ENCODE results near the gene DEFB127. TPM values are rescaled to one million over a fixed set of nuclear protein-coding genes. Genes with fewer than 3 reads are reported as not detected.

DEFB127 gene
- total and polyA plus RNA-seq, 10 of the 15 experiments (the other 5 are each of a cell fraction or from before 2014, with no cell fraction given), result not detected

DNA sequence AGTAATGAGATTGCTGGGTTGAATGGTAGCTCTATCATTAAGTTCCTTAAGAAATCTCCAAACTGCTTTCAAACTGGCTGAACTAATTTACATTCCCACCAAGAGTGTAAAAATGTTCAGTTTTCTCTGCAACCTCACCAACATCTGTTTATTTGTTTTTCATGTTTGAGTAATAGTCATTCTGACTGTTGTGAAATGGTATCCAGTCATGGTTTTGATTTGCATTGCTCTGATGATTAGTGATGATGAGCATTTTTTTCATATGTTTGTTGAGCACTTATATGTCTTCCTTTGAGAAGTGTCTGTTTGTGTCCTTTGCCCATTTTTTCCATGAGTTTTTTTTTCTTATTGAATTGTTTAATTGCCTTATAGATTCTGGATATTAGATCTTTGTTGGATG is 44.9 kb upstream of the DEFB127 start:
- ATAC-seq (no peak), FAIRE-seq (no peak), DNase-seq (ENCODE audit: low read depth, low spot score) (no peak)
- no peak overlapping the region for H2AFZ ChIP-seq (ENCODE audit: control insufficient read depth, low read depth, low read length)
- SMC1A ChIA-PET (ENCODE audit: uncharacterized antibody, unreplicated experiment), result no interaction called here
- intact Hi-C loops (cut with micrococcal nuclease; ENCODE audit: unreplicated experiment) (no loop called here), in situ Hi-C loops (cut with MboI) (no loop called here)
- H3K9me3 ChIP-seq (replicated peaks; ENCODE audit: control insufficient read depth, insufficient read depth, low read length), result no peaks in the 10 kb centered on the region; the same call in 2 of the 3 replicates
- 0 out of 4 replicates have a peak, but pooled peaks cover 0 to 2% of the 10 kb centered on the region in 2 experiments for H3K27me3 ChIP-seq (replicated peaks in 1 of 2; ENCODE audit: control insufficient read depth in 2 of 2, insufficient read depth in 2 of 2, low read length in 1 of 2)
- POLR2A ChIA-PET, result no interaction called here
- H3K9ac ChIP-seq (ENCODE audit: control insufficient read depth, insufficient read depth, low read length), result no peak overlapping the region
- no peaks in the 10 kb centered on the region for H4K20me1 ChIP-seq (ENCODE audit: control insufficient read depth, insufficient read depth)
- CTCF ChIA-PET, result no interaction called here
- H3K79me2 ChIP-seq (ENCODE audit: control insufficient read depth, insufficient read depth, low read length), result no peaks in the 10 kb centered on the region
- no peak for TF ChIP-seq KDM1A (IDR thresholded peaks at IDR 0.05; ENCODE audit: borderline replicate concordance)
- no peak overlapping the region for H3K4me3 ChIP-seq
- no TSS peak for BruUV-seq (replicated peaks)
- no peak overlapping the region for H3K4me2 ChIP-seq (ENCODE audit: control insufficient read depth, insufficient read depth)
- H3K27ac ChIP-seq (ENCODE audit: control insufficient read depth, insufficient read depth), result no peak overlapping the region
- no peaks in the 10 kb centered on the region for H3K4me1 ChIP-seq (ENCODE audit: control insufficient read depth, insufficient read depth, low read length)
- RAD21 ChIA-PET (ENCODE audit: unreplicated experiment), result no interaction called here
- no peaks in the 10 kb centered on the region for H3K36me3 ChIP-seq (ENCODE audit: control insufficient read depth in 2 of 2, insufficient read depth in 2 of 2, low read length in 1 of 2)

DNA sequence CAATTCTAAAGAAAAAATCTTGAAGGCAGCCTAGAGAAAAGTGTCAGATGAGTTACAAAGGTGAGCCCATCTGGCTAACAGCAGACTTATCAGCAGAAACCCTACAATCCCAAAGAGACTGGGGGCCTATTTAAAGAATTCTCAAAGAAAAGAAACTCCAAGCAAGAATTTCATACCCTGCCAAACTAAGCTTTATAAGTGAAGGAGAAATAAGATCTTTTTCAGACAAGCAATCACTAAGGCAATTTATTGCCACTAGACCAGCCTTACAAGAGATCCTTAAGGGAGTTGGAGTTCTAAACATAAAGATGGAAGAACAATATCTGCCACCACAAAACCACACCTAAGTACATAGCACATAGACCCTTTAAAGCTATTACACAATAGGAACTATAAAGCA is 39.7 kb upstream of the DEFB127 start:
- POLR2A ChIA-PET, result no interaction called here
- H3K27ac ChIP-seq (ENCODE audit: control insufficient read depth, insufficient read depth), result no peak overlapping the region
- in situ Hi-C loops (cut with MboI) (no loop called here), intact Hi-C loops (cut with micrococcal nuclease; ENCODE audit: unreplicated experiment) (no loop called here)
- H3K4me1 ChIP-seq (ENCODE audit: control insufficient read depth, insufficient read depth, low read length), result no peaks in the 10 kb centered on the region
- no peak overlapping the region for H2AFZ ChIP-seq (ENCODE audit: control insufficient read depth, low read depth, low read length)
- no peak overlapping the region for H3K4me2 ChIP-seq (ENCODE audit: control insufficient read depth, insufficient read depth)
- SMC1A ChIA-PET (ENCODE audit: uncharacterized antibody, unreplicated experiment), result interaction anchor here (1.1 kb wide), 1 partner anchor 78 kb away, joined by 3 read pairs; no protein-coding TSS in a partner anchor
- DNase-seq (ENCODE audit: low read depth, low spot score) (no peak), FAIRE-seq (no peak), ATAC-seq (no peak)
- CTCF ChIA-PET, result no interaction called here
- H3K27me3 ChIP-seq (replicated peaks in 1 of 2; ENCODE audit: control insufficient read depth in 2 of 2, insufficient read depth in 2 of 2, low read length in 1 of 2), result no peaks in the 10 kb centered on the region
- H3K9me3 ChIP-seq (replicated peaks; ENCODE audit: control insufficient read depth, insufficient read depth, low read length), result no peaks in the 10 kb centered on the region; the same call in 2 of the 3 replicates
- no peaks in the 10 kb centered on the region for H4K20me1 ChIP-seq (ENCODE audit: control insufficient read depth, insufficient read depth)
- H3K79me2 ChIP-seq (ENCODE audit: control insufficient read depth, insufficient read depth, low read length), result no peaks in the 10 kb centered on the region
- no peaks in the 10 kb centered on the region for H3K36me3 ChIP-seq (ENCODE audit: control insufficient read depth in 2 of 2, insufficient read depth in 2 of 2, low read length in 1 of 2)
- RAD21 ChIA-PET (ENCODE audit: unreplicated experiment), result no interaction called here
- H3K4me3 ChIP-seq, result no peak overlapping the region
- TF ChIP-seq SMARCA5 (IDR thresholded peaks at IDR 0.05), result no peak
- TF ChIP-seq, protein P1, sequence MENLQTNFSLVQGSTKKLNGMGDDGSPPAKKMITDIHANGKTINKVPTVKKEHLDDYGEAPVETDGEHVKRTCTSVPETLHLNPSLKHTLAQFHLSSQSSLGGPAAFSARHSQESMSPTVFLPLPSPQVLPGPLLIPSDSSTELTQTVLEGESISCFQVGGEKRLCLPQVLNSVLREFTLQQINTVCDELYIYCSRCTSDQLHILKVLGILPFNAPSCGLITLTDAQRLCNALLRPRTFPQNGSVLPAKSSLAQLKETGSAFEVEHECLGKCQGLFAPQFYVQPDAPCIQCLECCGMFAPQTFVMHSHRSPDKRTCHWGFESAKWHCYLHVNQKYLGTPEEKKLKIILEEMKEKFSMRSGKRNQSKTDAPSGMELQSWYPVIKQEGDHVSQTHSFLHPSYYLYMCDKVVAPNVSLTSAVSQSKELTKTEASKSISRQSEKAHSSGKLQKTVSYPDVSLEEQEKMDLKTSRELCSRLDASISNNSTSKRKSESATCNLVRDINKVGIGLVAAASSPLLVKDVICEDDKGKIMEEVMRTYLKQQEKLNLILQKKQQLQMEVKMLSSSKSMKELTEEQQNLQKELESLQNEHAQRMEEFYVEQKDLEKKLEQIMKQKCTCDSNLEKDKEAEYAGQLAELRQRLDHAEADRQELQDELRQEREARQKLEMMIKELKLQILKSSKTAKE (IDR thresholded peaks at IDR 0.05; ENCODE audit: low read depth, poor library complexity, severe bottlenecking), result no peak
- no peak for TF ChIP-seq EZH2 (IDR thresholded peaks at IDR 0.05; ENCODE audit: borderline replicate concordance, control insufficient read depth, low read depth, low read length)
- no peak for TF ChIP-seq TBL1XR1 (IDR thresholded peaks at IDR 0.05; ENCODE audit: low read depth, low read length)
- TF ChIP-seq EED (IDR thresholded peaks at IDR 0.05; ENCODE audit: low read depth), result no peak
- TF ChIP-seq YBX1 (IDR thresholded peaks at IDR 0.05), result no peak
- no peak for TF ChIP-seq HDAC2 (IDR thresholded peaks at IDR 0.05)
- TF ChIP-seq, protein P2, sequence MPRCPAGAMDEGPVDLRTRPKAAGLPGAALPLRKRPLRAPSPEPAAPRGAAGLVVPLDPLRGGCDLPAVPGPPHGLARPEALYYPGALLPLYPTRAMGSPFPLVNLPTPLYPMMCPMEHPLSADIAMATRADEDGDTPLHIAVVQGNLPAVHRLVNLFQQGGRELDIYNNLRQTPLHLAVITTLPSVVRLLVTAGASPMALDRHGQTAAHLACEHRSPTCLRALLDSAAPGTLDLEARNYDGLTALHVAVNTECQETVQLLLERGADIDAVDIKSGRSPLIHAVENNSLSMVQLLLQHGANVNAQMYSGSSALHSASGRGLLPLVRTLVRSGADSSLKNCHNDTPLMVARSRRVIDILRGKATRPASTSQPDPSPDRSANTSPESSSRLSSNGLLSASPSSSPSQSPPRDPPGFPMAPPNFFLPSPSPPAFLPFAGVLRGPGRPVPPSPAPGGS (IDR thresholded peaks at IDR 0.05; ENCODE audit: borderline replicate concordance, insufficient read depth, low read depth, low read length, poor library complexity, severe bottlenecking), result no peak
- no peak for TF ChIP-seq RBBP5 (conservative IDR thresholded peaks at IDR 0.05)
- TF ChIP-seq E2F4 (IDR thresholded peaks at IDR 0.05; ENCODE audit: low read depth, low read length), result no peak
- TF ChIP-seq BHLHE40 (IDR thresholded peaks at IDR 0.05; ENCODE audit: borderline replicate concordance in 1 of 2, low read depth in 2 of 2, low read length in 1 of 2), result no peak
- no peak for TF ChIP-seq STAT3 (IDR thresholded peaks at IDR 0.05; ENCODE audit: low read depth, low read length)
- TF ChIP-seq, protein P3, sequence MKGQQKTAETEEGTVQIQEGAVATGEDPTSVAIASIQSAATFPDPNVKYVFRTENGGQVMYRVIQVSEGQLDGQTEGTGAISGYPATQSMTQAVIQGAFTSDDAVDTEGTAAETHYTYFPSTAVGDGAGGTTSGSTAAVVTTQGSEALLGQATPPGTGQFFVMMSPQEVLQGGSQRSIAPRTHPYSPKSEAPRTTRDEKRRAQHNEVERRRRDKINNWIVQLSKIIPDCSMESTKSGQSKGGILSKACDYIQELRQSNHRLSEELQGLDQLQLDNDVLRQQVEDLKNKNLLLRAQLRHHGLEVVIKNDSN (IDR thresholded peaks at IDR 0.05; ENCODE audit: borderline replicate concordance, extremely low read length, insufficient read depth, low read depth, low read length), result no peak
- BruUV-seq (replicated peaks), result no TSS peak
- H3K9ac ChIP-seq (ENCODE audit: control insufficient read depth, insufficient read depth, low read length), result no peak overlapping the region
